IMR-90 (cell line): Measurements from ENCODE around the gene ATP5PB. TPM values are rescaled to one million over a fixed set of nuclear protein-coding genes. Genes with fewer than 3 reads are reported as not detected.

Experiments used
- ATAC-seq: fragments of 200-7000 bp; cut with Tn5 transposase; 2 replicates; pipeline ENCODE4 v1.9.1; 2020; ENCODE audit warnings: low read depth, mild to moderate bottlenecking, moderate library complexity
- BruUV-seq: library from RNA; stranded (reverse); fragments of 400-500 nt; replicated peaks from 2 replicates; lab custom pipeline; 2021; lab: Mats Ljungman, UMichigan
- CTCF ChIA-PET: fragments of 300-600 bp; formaldehyde crosslinking; extraction: SDS; loops from one replicate; lab custom pipeline; 2021; ENCODE audit warnings: antibody characterized with exemption; lab: Yijun Ruan, JAX
- POLR2A ChIA-PET: fragments of 300-600 bp; sonication (Branson Sonifier 250); formaldehyde crosslinking; loops from one replicate; lab custom pipeline; 2022; ENCODE audit warnings: antibody characterized with exemption; ENCODE audit not compliant: unreplicated experiment; lab: Charles Lee
- DNase-seq: peaks from one replicate; pipeline ENCODE4 v3.0.0; 2013
- H2AFZ ChIP-seq: replicated peaks from 2 replicates; pipeline ENCODE3; 2013; ENCODE audit warnings: low read length, mild to moderate bottlenecking; ENCODE audit not compliant: poor library complexity
- H2AK5ac ChIP-seq: 2 replicates; pipeline ENCODE4 v1.6.1; 2013; ENCODE audit warnings: low read depth, low read length, inconsistent platforms
- H2AK9ac ChIP-seq: replicated peaks from 2 replicates; pipeline ENCODE3; 2013; ENCODE audit warnings: mild to moderate bottlenecking, low read depth, low read length, moderate library complexity; ENCODE audit not compliant: poor library complexity
- H2BK120ac ChIP-seq: 2 replicates; pipeline ENCODE4 v1.6.1; 2013; ENCODE audit warnings: low read depth, low read length, inconsistent platforms
- H2BK15ac ChIP-seq: 3 replicates; pipeline ENCODE4 v1.6.1; 2013; ENCODE audit warnings: low read depth, low read length, inconsistent platforms
- H2BK20ac ChIP-seq: 2 replicates; pipeline ENCODE4 v1.6.1; 2013; ENCODE audit warnings: low read depth, mild to moderate bottlenecking, inconsistent platforms, low read length, moderate library complexity
- H2BK5ac ChIP-seq: 2 replicates; pipeline ENCODE4 v1.6.1; 2013; ENCODE audit warnings: mild to moderate bottlenecking, low read depth, low read length, inconsistent platforms; ENCODE audit not compliant: poor library complexity, severe bottlenecking
- H3K14ac ChIP-seq: replicated peaks from 2 replicates; pipeline ENCODE4 v1.6.1; 2013; ENCODE audit warnings: low read depth, low read length, inconsistent platforms
- H3K18ac ChIP-seq: 2 replicates; pipeline ENCODE4 v1.6.1; 2013; ENCODE audit warnings: low read depth, low read length, control low read depth
- H3K23ac ChIP-seq: 2 replicates; pipeline ENCODE4 v1.6.1; 2013; ENCODE audit warnings: low read depth, low read length, inconsistent platforms
- H3K27ac ChIP-seq: 2 replicates; pipeline ENCODE4 v1.5.1; 2013; ENCODE audit warnings: mild to moderate bottlenecking, control low read depth, low read length; ENCODE audit not compliant: insufficient read depth
- H3K27me3 ChIP-seq: 2 replicates; pipeline ENCODE4 v1.6.1; 2013; ENCODE audit warnings: low read length; ENCODE audit not compliant: control insufficient read depth, insufficient read depth
- H3K36me3 ChIP-seq: 2 replicates; pipeline ENCODE4 v1.6.1; 2013; ENCODE audit warnings: low read length, mixed read lengths; ENCODE audit not compliant: control insufficient read depth, insufficient read depth
- H3K4ac ChIP-seq: 2 replicates; pipeline ENCODE4 v1.6.1; 2013; ENCODE audit warnings: low read depth, low read length, inconsistent platforms
- H3K4me1 ChIP-seq: 2 replicates; pipeline ENCODE4 v1.6.1; 2013; ENCODE audit warnings: low read length, mixed read lengths; ENCODE audit not compliant: control insufficient read depth, insufficient read depth
- H3K4me2 ChIP-seq: 2 replicates; pipeline ENCODE4 v1.6.1; 2013; ENCODE audit warnings: low read depth, mild to moderate bottlenecking, control low read depth, low read length, moderate library complexity
- H3K4me3 ChIP-seq: 2 replicates; pipeline ENCODE4 v1.5.1; 2013; ENCODE audit warnings: low read depth, mild to moderate bottlenecking, control low read depth, low read length, moderate library complexity; ENCODE audit not compliant: insufficient read depth
- H3K56ac ChIP-seq: 2 replicates; pipeline ENCODE4 v1.6.1; 2013; ENCODE audit warnings: low read length, inconsistent platforms; ENCODE audit not compliant: insufficient read depth; ENCODE audit errors: extremely low read depth
- H3K79me1 ChIP-seq, 2 experiments: 2 replicates each; pipeline ENCODE4 v1.6.1; 2013; ENCODE audit warnings: low read length in 2 of 2, inconsistent platforms in 1 of 2, low read depth in 1 of 2
- H3K9ac ChIP-seq: 2 replicates; pipeline ENCODE4 v1.6.1; 2013; ENCODE audit warnings: low read depth, low read length, control low read depth
- H3K9me1 ChIP-seq: 2 replicates; pipeline ENCODE4 v1.6.1; 2013; ENCODE audit warnings: low read length, inconsistent platforms; ENCODE audit not compliant: insufficient read depth
- H3K9me3 ChIP-seq: 2 replicates; pipeline ENCODE4 v1.6.1; 2013; ENCODE audit warnings: low read length; ENCODE audit not compliant: control insufficient read depth, insufficient read depth
- H4K20me1 ChIP-seq: 2 replicates; pipeline ENCODE4 v1.6.1; 2013; ENCODE audit warnings: low read length, inconsistent platforms; ENCODE audit not compliant: insufficient read depth
- H4K5ac ChIP-seq: 2 replicates; pipeline ENCODE4 v1.6.1; 2013; ENCODE audit warnings: mild to moderate bottlenecking, low read depth, low read length, control low read depth
- H4K8ac ChIP-seq, 2 experiments: 2 replicates each; pipeline ENCODE4 v1.6.1; 2013; ENCODE audit warnings: low read depth in 2 of 2, low read length in 2 of 2, control low read depth in 1 of 2, inconsistent platforms in 1 of 2
- H4K91ac ChIP-seq: 2 replicates; pipeline ENCODE4 v1.6.1; 2013; ENCODE audit warnings: low read depth, low read length, inconsistent platforms; ENCODE audit not compliant: insufficient read depth
- BHLHE40 ChIP-seq: fragments of 150-350 bp; IDR thresholded peaks from 2 replicates; pipeline ENCODE4 v1.6.1; 2016; ENCODE audit warnings: mild to moderate bottlenecking, low read depth, low read length
- CEBPB ChIP-seq: IDR thresholded peaks from 2 replicates; pipeline ENCODE4 v1.6.1; 2012; ENCODE audit warnings: low read depth, low read length, improper control_type of control experiment
- CHD1 ChIP-seq: IDR thresholded peaks from 2 replicates; pipeline ENCODE4 v1.6.1; 2012; ENCODE audit warnings: low read depth, low read length, improper control_type of control experiment
- CTCF ChIP-seq: conservative IDR thresholded peaks from 2 replicates; pipeline ENCODE4 v1.5.1; 2012; ENCODE audit warnings: mild to moderate bottlenecking, low read depth, low read length, improper control_type of control experiment
- FOS ChIP-seq: fragments of 150-350 bp; IDR thresholded peaks from 2 replicates; pipeline ENCODE4 v1.6.1; 2016; ENCODE audit warnings: low read depth, low read length
- MXI1 ChIP-seq: IDR thresholded peaks from 2 replicates; pipeline ENCODE4 v1.6.1; 2012; ENCODE audit warnings: low read depth, mild to moderate bottlenecking, low read length, moderate library complexity, borderline replicate concordance
- POLR2A ChIP-seq: IDR thresholded peaks from 2 replicates; pipeline ENCODE4 v1.6.1; 2012; ENCODE audit warnings: mild to moderate bottlenecking, low read depth, low read length
- RAD21 ChIP-seq: IDR thresholded peaks from 2 replicates; pipeline ENCODE4 v1.6.1; 2012; ENCODE audit warnings: low read length, improper control_type of control experiment
- RCOR1 ChIP-seq: IDR thresholded peaks from 2 replicates; pipeline ENCODE4 v1.6.1; 2012; ENCODE audit warnings: mild to moderate bottlenecking, low read length, improper control_type of control experiment; ENCODE audit not compliant: insufficient replicate concordance
- RFX5 ChIP-seq: IDR thresholded peaks from 2 replicates; pipeline ENCODE4 v1.8.0; 2012; ENCODE audit warnings: low read depth, mild to moderate bottlenecking, low read length, moderate library complexity
- USF2 ChIP-seq: fragments of 150-350 bp; IDR thresholded peaks from 2 replicates; pipeline ENCODE4 v1.6.1; 2017; ENCODE audit warnings: mild to moderate bottlenecking, antibody characterized with exemption, low read length, low read depth
- WGBS, 2 experiments: methylation state at CpG; one replicate each; pipeline versions ENCODE4 v1.1.5 to v1.1.7; 2013; ENCODE audit warnings: missing lambda C conversion rate in 2 of 2; ENCODE audit not compliant: insufficient read length in 1 of 2; ENCODE audit errors: extremely low coverage in 2 of 2; 5-methylcytosine and 5-hydroxymethylcytosine counted together
- dilution Hi-C: fragments of 300-500 bp; cut with HindIII; formaldehyde crosslinking; loops from one replicate; pipeline ENCODE4 v1.14.3; 2018; ENCODE audit warnings: low sequenced_read_pairs; ENCODE audit not compliant: unreplicated experiment
- in situ Hi-C: fragments of 300-500 bp; cut with MboI; formaldehyde crosslinking; loops from 3 replicates; pipeline ENCODE4 v1.14.3; 2019; ENCODE audit warnings: low sequenced_read_pairs, inconsistent platforms, mixed read lengths
- intact Hi-C: fragments of 100-400 bp; cut with micrococcal nuclease; formaldehyde crosslinking; loops from 2 replicates; pipeline ENCODE4 v1.10.0; 2022
- polyA plus RNA-seq, 3 experiments: library from polyadenylated mRNA; depleted of rRNA; stranded (reverse); fragments of >200 nt; gene quantifications; 2 replicates each; pipeline ENCODE4 v1.2.3, GENCODE V29; 2012; ENCODE audit warnings: low replicate concordance in 1 of 3
- total RNA-seq: library from RNA; depleted of rRNA; stranded (reverse); fragments of >200 nt; gene quantifications from 2 replicates; pipeline ENCODE4 v1.2.3, GENCODE V29; 2012

The ATP5PB gene
- total and polyA plus RNA-seq, 2 of the 4 experiments (the other 2 are of a cell fraction): 234 to 301 TPM

- Histone ChIP-seq H3K79me1 (peaks cover 28 to 42% of the 10 kb centered on the region in 2 experiments), H2BK120ac (no peak overlapping the region), H3K9me1 (no peaks in the 10 kb centered on the region), H4K8ac (no peak overlapping the region), H3K27me3 (no peaks in the 10 kb centered on the region), H2AK9ac (no peak overlapping the region), H2BK20ac (no peak overlapping the region), H3K4me1 (peaks cover 3% of the 10 kb centered on the region; the same call in 1 of the 2 replicates), H3K14ac (no peak overlapping the region), H2AK5ac (no peak overlapping the region), H3K4me2 (no peak overlapping the region), H3K23ac (no peak overlapping the region), H3K56ac (no peak overlapping the region), H3K9ac (no peak overlapping the region), H4K91ac (no peak overlapping the region), H2BK5ac (no peak overlapping the region), H4K5ac (no peak overlapping the region), H3K36me3 (peaks cover 25% of the 10 kb centered on the region), H3K4ac (no peak overlapping the region), H3K9me3 (no peaks in the 10 kb centered on the region), H2BK15ac (no peak overlapping the region), H3K18ac (no peak overlapping the region), H4K20me1 (0 out of 2 replicates have a peak, but pooled peaks cover 6% of the 10 kb centered on the region), H3K4me3 (no peak overlapping the region), H3K27ac (no peak overlapping the region), H2AFZ (no peak overlapping the region)
- dilution Hi-C loops: loop anchor here (25.0 kb wide), 1 partner anchor 307 kb away; the partner anchor contains the start of gene DDX20
- ChIA-PET CTCF (no interaction called here), POLR2A (no interaction called here)
- ATAC-seq: no peak
- intact Hi-C loops: no loop called here
- in situ Hi-C loops: no loop called here
- WGBS, 2 experiments: no CpG with 5 or more reads among the region's 3 CpGs
- TF ChIP-seq CEBPB (no peak), RAD21 (no peak), CHD1 (no peak), FOS (no peak), USF2 (no peak), MXI1 (no peak), RCOR1 (no peak), CTCF (no peak), BHLHE40 (no peak), RFX5 (no peak), POLR2A (no peak)
- no peak for DNase-seq
- BruUV-seq: no TSS peak
Observed at GRCh38 chr1:111455642-111456031, 6.4 kb downstream of the ATP5PB start.
